NCI-H1048 (cell line): ENCODE measurements around the gene ANO4.
"Not testable (repeated sequence)": the region's sequence is repeated elsewhere in the genome, so short reads cannot be mapped to it uniquely, and the experiment has no call there.

Source experiments
- DNase-seq: peaks from one replicate; lab custom pipeline; 2025; lab: John Stamatoyannopoulos, UW

Gene ANO4

DNA sequence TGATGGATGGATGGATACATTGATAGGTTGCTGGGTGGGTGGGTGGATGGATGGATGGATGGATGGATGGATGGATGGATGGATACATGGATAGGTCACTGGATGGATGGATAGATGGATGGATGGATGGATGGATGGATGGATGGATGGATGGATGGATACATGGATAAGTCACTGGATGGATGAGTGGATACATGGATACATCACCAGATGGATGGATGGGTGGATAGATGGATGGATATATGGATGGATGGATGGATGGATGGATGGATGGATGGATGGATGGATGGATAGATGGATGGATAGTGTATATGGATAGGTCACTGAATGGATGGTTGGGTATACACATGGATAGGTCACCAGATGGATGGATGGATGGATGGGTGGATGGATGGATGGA, 194.9 kb downstream of the ANO4 start:
- DNase-seq = not testable (repeated sequence)

GRCh38 chr12:100991102-100991501, 196.5 kb downstream of the ANO4 start:
- no peak for DNase-seq

- no peak for DNase-seq
Observed at GRCh38 chr12:100992194-100992593, 197.6 kb downstream of the ANO4 start.

- no peak for DNase-seq
Observed at GRCh38 chr12:100993916-100994450, 199.4 kb downstream of the ANO4 start.

GRCh38 chr12:100995201-100995600, 200.6 kb downstream of the ANO4 start:
- no peak for DNase-seq

- DNase-seq = no peak
Observed at GRCh38 chr12:100995771-100996170, 201.2 kb downstream of the ANO4 start.

DNA sequence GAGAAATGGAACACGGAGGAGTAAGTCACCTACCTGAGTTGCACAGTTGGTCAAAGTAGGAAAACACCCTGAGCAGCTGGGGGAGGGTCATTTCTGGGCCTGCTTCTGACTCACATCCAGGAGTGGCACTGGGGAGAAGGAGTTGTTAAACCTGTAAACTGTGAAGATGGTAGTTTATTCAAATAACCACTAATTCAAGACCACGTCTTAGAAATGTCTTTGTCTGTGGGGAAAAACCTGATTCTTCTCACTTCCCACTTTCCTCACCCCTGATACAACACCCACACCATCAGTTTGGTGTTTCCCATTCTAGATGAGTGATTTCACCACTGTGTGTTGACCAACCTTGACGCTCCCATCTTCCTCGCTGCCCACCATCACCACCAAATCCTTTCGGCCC, 207.1 kb downstream of the ANO4 start:
- no peak for DNase-seq

DNA sequence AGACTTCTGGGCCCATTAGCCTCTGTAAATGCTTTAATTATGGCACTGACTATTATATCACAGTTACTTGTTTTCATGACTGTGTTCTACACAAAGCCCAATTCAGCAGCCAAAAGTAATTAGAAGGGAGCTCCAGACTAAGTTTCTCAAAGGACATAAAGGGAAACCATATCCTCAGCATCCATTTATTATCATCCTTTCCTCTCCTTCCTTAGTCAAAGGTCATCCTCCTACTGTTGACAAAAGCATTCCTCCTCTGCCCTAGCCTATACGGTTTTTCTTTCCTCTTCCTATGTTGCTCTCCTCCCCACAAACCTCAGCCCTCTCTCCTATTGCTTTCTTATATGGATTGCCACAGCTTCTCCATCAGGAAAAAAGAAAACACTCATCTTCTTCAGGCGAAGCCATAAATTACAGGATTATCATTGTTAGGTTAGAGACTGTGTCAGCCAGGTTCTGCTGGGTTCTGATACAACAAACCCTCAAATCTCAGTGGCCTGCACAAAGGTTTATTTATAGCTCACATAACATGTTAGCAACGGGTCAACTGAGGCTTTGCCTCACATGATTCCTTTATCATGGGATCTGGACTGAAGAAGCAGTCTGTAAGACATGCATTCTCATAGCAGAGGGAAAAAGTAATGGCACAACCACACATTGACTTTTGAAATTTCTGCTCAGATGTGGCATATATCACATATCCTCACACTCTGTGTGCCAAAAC, 208.3 kb downstream of the ANO4 start:
- DNase-seq = no peak

- no peak for DNase-seq
Observed at GRCh38 chr12:101004898-101005297, 210.3 kb downstream of the ANO4 start.

GRCh38 chr12:101009274-101009673, 214.7 kb downstream of the ANO4 start:
- no peak for DNase-seq

DNA sequence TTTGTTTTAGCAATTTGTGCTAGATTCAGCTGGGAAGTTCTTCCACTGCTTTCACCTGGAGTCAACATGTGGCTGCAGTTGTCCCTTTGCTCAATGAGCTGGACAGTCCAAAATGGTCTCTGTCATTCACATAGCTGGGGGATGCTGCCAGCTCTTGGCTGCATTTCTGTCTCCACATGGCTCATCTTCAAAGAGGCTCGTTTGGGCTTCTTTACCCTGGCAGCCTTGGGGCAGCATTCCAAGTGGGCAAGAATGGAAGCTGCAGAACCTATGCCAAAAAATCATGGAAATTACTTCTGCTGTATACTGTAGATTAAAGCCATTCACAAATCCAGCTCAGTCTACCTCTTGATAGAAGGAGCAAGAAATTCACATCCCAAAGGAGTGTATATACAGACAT, 216.3 kb downstream of the ANO4 start:
- DNase-seq = no peak

DNA sequence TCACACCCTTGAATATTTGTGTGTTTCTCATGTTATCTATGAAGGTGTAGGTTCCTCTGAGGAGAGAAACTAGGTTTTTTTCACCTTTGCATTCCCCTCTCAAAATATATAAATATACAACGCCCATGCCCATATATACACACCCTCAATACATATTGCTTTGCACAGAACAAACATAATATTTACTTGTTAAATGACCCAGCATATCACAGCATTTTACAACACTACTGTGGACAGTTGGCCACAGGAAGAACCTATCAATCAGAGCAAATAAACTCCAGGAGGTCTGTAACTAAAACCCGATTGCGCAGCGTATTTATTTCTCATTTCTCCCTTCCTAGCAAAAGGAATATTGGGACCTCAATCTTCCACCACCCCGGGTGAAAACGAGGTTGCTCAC, 219.4 kb downstream of the ANO4 start:
- no peak for DNase-seq

DNA sequence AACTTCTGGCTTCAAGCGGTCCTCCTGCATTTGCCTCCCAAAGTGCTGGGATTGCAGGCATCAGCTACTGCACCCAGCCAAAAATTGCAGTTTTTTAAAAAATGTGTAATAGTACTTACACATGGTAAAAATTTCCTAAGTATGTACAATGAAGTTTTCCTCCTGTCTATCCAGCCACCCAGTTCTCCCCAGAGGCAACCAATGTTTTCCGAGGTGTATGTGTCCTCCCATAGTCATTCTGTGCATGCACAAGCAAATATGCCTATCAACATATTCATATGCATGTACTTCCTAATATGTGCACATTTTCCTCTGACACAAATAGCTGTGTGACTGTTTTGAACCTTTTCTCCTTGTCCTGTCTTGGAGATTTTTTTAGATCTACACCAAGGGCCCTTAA, 220.5 kb downstream of the ANO4 start:
- DNase-seq = no peak

GRCh38 chr12:101018540-101018939, 224.0 kb downstream of the ANO4 start:
- DNase-seq = no peak

DNA sequence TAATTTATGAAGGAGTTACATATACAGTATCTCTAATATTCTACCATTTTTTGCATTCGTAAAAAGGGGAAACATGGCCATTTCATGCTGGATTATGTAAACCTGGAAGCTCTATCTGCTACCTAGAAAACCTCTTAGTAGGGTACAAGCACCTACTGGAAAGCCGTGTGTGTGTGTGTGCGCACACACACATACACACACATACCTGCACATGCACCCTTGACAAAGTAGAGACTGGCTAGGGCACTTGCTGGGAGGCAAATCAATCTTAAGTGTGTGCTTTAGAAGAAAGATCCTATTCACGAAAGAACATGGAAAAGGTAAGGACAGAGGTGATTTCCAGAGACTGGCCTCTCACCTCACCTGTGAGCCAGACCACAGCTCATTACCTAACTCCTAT, 224.6 kb downstream of the ANO4 start:
- no peak for DNase-seq

DNA sequence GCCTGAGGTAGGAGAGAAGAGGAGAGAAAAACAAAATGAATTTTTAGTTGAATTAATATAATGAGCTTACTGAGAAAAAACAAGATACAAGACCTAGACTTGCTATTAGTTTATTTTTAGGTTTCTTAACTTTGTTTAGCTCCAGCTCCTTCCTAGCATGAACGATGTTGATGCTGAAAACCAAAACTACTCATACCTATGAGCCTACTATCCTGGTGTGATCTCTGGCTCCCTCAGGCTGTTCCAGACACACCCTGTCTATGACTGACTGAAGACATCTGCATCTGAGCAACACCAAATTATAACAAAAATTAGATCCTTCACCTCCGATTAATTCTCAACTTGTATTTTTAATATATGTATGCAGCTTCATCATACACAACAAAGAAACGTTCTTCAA, 225.1 kb downstream of the ANO4 start:
- DNase-seq = no peak

- no peak for DNase-seq
Observed at GRCh38 chr12:101021442-101021841, 226.9 kb downstream of the ANO4 start.

DNA sequence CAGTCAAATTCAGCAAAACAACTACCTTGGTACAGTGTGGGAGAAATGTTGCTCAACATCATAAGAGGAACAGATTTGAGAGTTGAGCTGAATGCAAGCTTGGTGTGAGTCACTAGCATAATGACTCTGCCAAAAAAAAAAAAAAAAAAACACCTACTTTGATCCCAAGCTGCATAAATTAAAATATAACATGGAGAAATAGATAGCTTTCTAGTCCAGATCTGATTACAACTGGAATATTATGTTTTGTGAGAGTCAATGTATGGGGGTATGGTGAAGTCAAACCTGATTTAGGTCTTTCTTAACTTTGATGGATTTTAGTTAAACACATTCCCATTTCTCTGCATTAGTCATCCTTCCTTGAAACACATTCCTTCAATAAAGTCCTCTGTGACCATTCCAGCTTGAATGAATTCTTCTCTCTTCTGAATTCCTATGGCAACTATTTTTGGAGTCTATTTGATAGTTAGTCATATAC, 227.4 kb downstream of the ANO4 start:
- no peak for DNase-seq

DNA sequence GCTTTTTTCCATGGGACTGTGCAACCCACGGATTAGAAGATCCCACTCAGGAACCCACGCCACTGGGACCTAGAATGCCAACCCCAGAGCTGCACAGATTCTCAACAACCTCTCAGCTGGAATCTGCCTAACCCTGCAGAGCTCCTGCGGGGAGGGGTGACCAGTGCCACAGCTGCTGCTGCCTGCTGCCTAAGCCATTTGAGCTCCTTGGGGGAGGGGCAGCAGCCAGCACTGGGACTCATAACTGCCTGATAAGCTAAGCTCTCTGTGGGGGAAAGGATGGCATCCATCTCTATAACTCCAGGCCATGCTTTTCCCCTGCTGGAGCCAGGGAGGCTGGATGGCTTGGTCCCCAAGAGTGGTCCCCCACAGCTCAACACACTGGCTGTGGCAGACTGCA, 232.6 kb downstream of the ANO4 start:
- no peak for DNase-seq

DNA sequence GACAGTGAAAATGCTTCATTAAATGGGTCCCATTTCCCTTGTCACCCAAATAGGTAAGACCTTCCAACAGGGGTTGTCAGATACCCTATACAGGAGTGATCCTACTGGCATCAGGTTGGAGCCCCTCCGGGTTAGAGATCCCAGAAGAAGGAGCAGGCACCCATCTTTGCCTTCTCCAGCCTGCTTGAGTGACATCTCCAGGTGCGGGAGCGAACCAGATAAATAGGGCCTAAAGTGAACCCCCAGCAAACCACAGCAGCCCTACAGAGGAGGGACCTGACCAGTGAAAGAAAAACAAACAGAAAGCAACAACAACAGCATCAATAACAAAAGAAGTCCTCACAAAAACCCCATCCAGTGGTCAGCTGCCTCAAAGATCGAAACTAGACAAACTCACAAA, 233.2 kb downstream of the ANO4 start:
- DNase-seq = no peak

DNA sequence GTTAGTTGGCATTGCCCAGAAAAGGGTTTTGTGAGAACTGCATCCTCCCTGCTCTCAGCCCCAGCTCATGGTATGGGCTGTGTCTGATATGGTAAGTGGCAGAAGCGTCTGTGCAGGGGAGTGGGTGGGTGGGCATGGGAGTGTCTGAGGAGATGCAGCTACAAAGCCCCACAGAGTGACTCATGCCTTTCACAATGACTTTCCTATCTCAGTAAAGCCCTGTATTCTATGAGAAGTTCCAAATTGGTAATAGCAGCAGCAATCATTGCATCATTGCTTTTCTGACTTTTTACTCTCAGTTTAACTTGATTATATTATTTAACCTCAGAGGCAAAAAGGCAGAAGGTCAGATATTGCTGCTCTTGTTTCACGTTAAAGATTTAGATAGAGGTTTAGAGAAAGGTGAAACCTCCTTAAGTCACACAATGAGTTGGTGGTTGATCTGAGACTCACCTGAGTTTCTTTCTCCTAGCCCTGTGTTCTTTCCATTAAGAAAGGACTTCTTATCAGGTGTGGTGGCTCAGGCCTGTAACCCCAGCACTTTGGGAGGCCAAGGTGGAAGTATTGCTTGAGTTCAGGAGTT, 243.8 kb downstream of the ANO4 start:
- DNase-seq = no peak

DNA sequence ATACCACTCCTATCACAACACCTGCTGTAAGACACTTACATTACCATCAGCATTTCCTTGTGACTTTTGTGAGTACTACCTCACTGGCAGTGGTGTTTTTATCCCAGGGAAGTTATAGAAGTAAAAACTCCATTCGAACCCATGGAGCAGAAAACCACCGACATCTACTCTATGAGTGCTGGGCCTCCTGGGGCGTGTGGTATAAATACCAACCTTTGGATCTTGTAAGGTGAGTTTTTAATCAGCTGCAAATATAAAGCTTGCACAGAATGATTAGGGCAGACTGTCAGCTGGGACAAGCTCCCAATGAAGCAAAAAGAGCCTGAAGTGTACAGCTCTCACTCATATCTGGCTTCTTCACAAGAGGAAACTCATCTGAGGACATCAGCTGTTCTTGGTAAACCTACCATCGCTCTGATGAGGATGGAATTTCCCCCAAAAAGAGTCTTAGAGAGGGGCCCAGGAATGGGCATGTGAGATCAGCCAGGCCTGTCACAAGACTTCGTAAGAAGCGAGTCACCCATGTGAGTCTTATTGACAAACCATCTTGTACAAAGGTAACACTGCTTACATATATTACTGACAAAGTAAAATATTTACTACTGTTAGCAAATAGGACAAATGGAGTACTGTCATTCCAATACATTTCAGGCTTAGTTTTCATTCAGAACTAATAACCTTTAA, 245.4 kb downstream of the ANO4 start:
- no peak for DNase-seq

GRCh38 chr12:101040936-101041335, 246.4 kb downstream of the ANO4 start:
- DNase-seq = no peak
